CD4-positive, CD25-positive, alpha-beta regulatory T cell (primary cell): ENCODE results near the gene PARD3. TPM values are rescaled to one million over a fixed set of nuclear protein-coding genes. Genes with fewer than 3 reads are reported as not detected.

Experiments
- ATAC-seq, 2 donors: fragments of 150-1000 bp; cut with Tn5 transposase; one replicate each; pipeline ENCODE4 v1.10.0; 2021; ENCODE audit warnings: low read depth in 2 of 2, moderate number of reproducible peaks in 2 of 2, moderate library complexity in 1 of 2
- DNase-seq, 3 donors: peaks; one replicate each; pipeline versions ENCODE4 v3.0.0 to v3.0.0-alpha.2; 2012 to 2022; ENCODE audit warnings: mixed read lengths in 1 of 3
- H3K27ac ChIP-seq: one replicate; pipeline ENCODE4 v1.7.0; 2013; ENCODE audit warnings: mild to moderate bottlenecking, low read length; ENCODE audit not compliant: insufficient read depth, poor library complexity, severe bottlenecking
- H3K27me3 ChIP-seq: one replicate; pipeline ENCODE4 v1.7.0; 2013; ENCODE audit warnings: low read length; ENCODE audit not compliant: control insufficient read depth, insufficient read depth
- H3K36me3 ChIP-seq: one replicate; pipeline ENCODE4 v1.7.0; 2013; ENCODE audit warnings: mild to moderate bottlenecking, low read length, moderate library complexity; ENCODE audit not compliant: control insufficient read depth, insufficient read depth
- H3K4me1 ChIP-seq: 2 replicates; pipeline ENCODE4 v1.7.0; 2013; ENCODE audit warnings: mild to moderate bottlenecking, low read length; ENCODE audit not compliant: insufficient read depth, control insufficient read depth, poor library complexity, severe bottlenecking
- H3K4me3 ChIP-seq: one replicate; pipeline ENCODE4 v1.7.0; 2013; ENCODE audit warnings: low read depth, mild to moderate bottlenecking, low read length, moderate library complexity
- H3K9me3 ChIP-seq, 2 experiments: 1 replicate in 1 of 2; 2 replicates in 1 of 2; pipeline ENCODE4 v1.7.0; 2013; ENCODE audit warnings: low read length in 2 of 2, mild to moderate bottlenecking in 1 of 2, moderate library complexity in 1 of 2; ENCODE audit not compliant: control insufficient read depth in 2 of 2
- H3K27ac Mint-ChIP-seq, 3 donors: one replicate each; pipeline ENCODE4 v1.8.0; 2020 to 2022; ENCODE audit warnings: mild to moderate bottlenecking in 3 of 3, mixed read lengths in 3 of 3, moderate library complexity in 2 of 3
- H3K27me3 Mint-ChIP-seq: one replicate; pipeline ENCODE4 v1.8.0; 2022; ENCODE audit warnings: mild to moderate bottlenecking, mixed read lengths
- H3K36me3 Mint-ChIP-seq: one replicate; pipeline ENCODE4 v1.8.0; 2020; ENCODE audit warnings: mixed read lengths
- H3K4me1 Mint-ChIP-seq, 4 donors: one replicate each; pipeline ENCODE4 v1.8.0; 2020 to 2022; ENCODE audit warnings: mixed read lengths in 4 of 4, mild to moderate bottlenecking in 1 of 4
- H3K4me3 Mint-ChIP-seq, 4 donors: one replicate each; pipeline ENCODE4 v1.8.0; 2020 to 2022; ENCODE audit warnings: mild to moderate bottlenecking in 4 of 4, mixed read lengths in 4 of 4, moderate library complexity in 3 of 4
- H3K9me3 Mint-ChIP-seq, 7 donors: one replicate each; pipeline ENCODE4 v1.8.0; 2020 to 2022; ENCODE audit warnings: mixed read lengths in 7 of 7, mild to moderate bottlenecking in 3 of 7, moderate library complexity in 2 of 7
- polyA plus RNA-seq, 4 donors: library from polyadenylated mRNA; unstranded; fragments of 300-500 nt; fragmentation: Illumina TruSeq; gene quantifications; one replicate each; pipeline ENCODE4 v1.2.3, GENCODE V29; 2021
- total RNA-seq: library from RNA; stranded (reverse); gene quantifications from one replicate; pipeline ENCODE4 v1.2.3, GENCODE V29; 2022

Gene PARD3
- total and polyA plus RNA-seq, 5 donors from 2014 or later, result 0.08 to 0.79 TPM; not detected in 3

DNA sequence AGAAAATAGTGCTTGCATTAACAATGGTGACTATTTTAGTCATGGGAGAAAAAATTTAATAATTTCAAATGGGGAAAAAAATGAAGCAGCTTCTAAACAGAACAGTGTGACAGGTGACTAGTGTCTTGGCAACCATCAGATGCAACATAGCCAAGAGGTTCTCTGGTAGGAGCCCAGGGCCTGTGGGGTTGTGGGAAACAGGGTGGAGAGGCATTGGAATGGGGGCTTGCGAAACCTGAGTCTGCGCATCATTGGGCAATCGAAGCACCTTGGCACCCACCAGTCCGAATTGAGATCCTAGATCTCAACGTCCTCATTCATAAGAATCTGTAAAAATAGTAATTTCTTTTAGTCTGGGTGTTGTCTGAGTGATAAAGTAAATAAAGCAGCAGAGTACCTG, 19.2 kb upstream of the PARD3 start:
- Mint-ChIP-seq H3K9me3 (peaks cover 0 to 4% (median 2%) of the 10 kb centered on the region in 7 donors), H3K27ac (no peak overlapping the region), H3K4me1 (peaks cover 0 to 7% (median 3%) of the 10 kb centered on the region in 4 donors), H3K27me3 (peaks cover 4% of the 10 kb centered on the region), H3K36me3 (no peaks in the 10 kb centered on the region), H3K4me3 (no peak overlapping the region)
- DNase-seq (no peak), ATAC-seq (no peak)
- H3K27me3 ChIP-seq, result no peaks in the 10 kb centered on the region
- H3K36me3 ChIP-seq, result no peaks in the 10 kb centered on the region
- H3K4me3 ChIP-seq, result no peak overlapping the region
- H3K27ac ChIP-seq, result no peak overlapping the region
- H3K4me1 ChIP-seq, result no peaks in the 10 kb centered on the region
- H3K9me3 ChIP-seq, result no peaks in the 10 kb centered on the region

- Histone ChIP-seq H3K36me3 (no peaks in the 10 kb centered on the region), H3K4me1 (no peaks in the 10 kb centered on the region), H3K9me3 (no peaks in the 10 kb centered on the region), H3K4me3 (no peak overlapping the region), H3K27me3 (no peaks in the 10 kb centered on the region), H3K27ac (no peak overlapping the region)
- DNase-seq (no peak), ATAC-seq (no peak)
- peak overlapping the region in 1 of 3 donors; percentile 15 for H3K27ac Mint-ChIP-seq
- H3K9me3 Mint-ChIP-seq, result peaks cover 0 to 2% (median 0%) of the 10 kb centered on the region in 7 donors
- peaks cover 0 to 9% (median 3%) of the 10 kb centered on the region in 4 donors for H3K4me1 Mint-ChIP-seq
- no peaks in the 10 kb centered on the region for H3K27me3 Mint-ChIP-seq
- no peak overlapping the region for H3K4me3 Mint-ChIP-seq
- no peaks in the 10 kb centered on the region for H3K36me3 Mint-ChIP-seq
Observed at GRCh38 chr10:34830217-34830822, 15.2 kb upstream of the PARD3 start.

GRCh38 chr10:34826857-34827766, 12.0 kb upstream of the PARD3 start:
- Histone ChIP-seq H3K9me3 (no peaks in the 10 kb centered on the region), H3K4me1 (no peaks in the 10 kb centered on the region), H3K27ac (no peak overlapping the region), H3K27me3 (no peaks in the 10 kb centered on the region), H3K36me3 (no peaks in the 10 kb centered on the region), H3K4me3 (no peak overlapping the region)
- peaks cover 0 to 9% (median 3%) of the 10 kb centered on the region in 4 donors for H3K4me1 Mint-ChIP-seq
- H3K9me3 Mint-ChIP-seq, result peaks cover 0 to 2% (median 0%) of the 10 kb centered on the region in 7 donors
- H3K27ac Mint-ChIP-seq, result no peak overlapping the region
- no peak for DNase-seq
- H3K36me3 Mint-ChIP-seq, result no peaks in the 10 kb centered on the region
- no peak overlapping the region for H3K4me3 Mint-ChIP-seq
- no peak for ATAC-seq
- H3K27me3 Mint-ChIP-seq, result no peaks in the 10 kb centered on the region

- Mint-ChIP-seq H3K36me3 (no peaks in the 10 kb centered on the region), H3K9me3 (no peaks in the 10 kb centered on the region), H3K4me1 (peaks cover 0 to 9% (median 3%) of the 10 kb centered on the region in 4 donors), H3K27ac (no peak overlapping the region), H3K4me3 (no peak overlapping the region), H3K27me3 (no peaks in the 10 kb centered on the region)
- no peaks in the 10 kb centered on the region for H3K27me3 ChIP-seq
- no peak overlapping the region for H3K4me3 ChIP-seq
- no peak overlapping the region for H3K27ac ChIP-seq
- no peaks in the 10 kb centered on the region for H3K36me3 ChIP-seq
- ATAC-seq, result no peak
- H3K4me1 ChIP-seq, result no peaks in the 10 kb centered on the region
- no peak for DNase-seq
- H3K9me3 ChIP-seq, result no peaks in the 10 kb centered on the region
Observed at GRCh38 chr10:34826221-34826620, 11.1 kb upstream of the PARD3 start.

DNA sequence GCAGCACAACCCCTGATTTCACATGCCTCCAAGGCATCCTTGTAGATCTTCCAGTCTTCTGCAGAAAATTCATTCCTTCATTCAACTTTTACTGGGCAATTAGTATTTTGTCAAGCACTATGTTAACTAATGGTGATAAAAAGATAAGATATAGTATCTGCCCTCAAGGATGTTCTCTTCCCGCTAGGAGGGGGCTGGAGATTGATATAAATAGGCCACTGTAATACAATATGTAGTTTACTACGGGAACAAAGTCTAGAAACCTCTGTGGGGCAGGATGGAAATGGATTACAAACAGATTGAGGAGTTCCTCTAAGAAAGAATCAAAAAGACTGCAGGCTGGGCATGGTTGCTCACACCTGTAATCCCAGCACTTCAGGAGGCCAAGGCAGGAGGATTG, 10.3 kb upstream of the PARD3 start:
- no peaks in the 10 kb centered on the region for H3K27me3 Mint-ChIP-seq

DNA sequence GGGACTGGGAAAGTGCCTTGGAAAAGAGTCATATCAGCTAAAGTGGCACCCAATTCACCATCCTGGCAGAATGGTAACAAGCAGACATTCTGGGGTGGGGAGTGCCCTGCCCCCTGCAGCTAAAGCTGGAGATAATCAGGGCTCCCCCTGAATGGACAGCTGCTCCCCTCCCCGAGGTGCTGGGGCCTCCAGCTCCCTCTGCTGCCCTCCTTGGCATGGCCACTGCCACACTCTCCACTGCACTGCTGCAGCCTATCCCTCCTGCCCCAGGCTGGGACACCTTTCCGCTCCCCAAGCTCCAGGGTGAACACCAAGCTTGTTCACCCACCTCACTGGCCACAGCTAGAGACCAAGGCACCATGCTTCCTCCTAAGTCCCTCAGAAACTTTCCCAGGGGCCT, 9.8 kb upstream of the PARD3 start:
- no peaks in the 10 kb centered on the region for H3K36me3 Mint-ChIP-seq
- Histone ChIP-seq H3K27ac (no peak overlapping the region), H3K9me3 (no peaks in the 10 kb centered on the region), H3K36me3 (no peaks in the 10 kb centered on the region), H3K27me3 (no peaks in the 10 kb centered on the region), H3K4me3 (no peak overlapping the region), H3K4me1 (no peaks in the 10 kb centered on the region)
- no peak overlapping the region for H3K4me3 Mint-ChIP-seq
- DNase-seq (no peak), ATAC-seq (no peak)
- H3K27me3 Mint-ChIP-seq, result no peaks in the 10 kb centered on the region
- H3K9me3 Mint-ChIP-seq, result no peaks in the 10 kb centered on the region
- peaks cover 0 to 2% (median 0%) of the 10 kb centered on the region in 4 donors for H3K4me1 Mint-ChIP-seq
- no peak overlapping the region for H3K27ac Mint-ChIP-seq

More for the DNA sequence above, 10.3 kb upstream of the PARD3 start:
- Mint-ChIP-seq H3K36me3 (no peaks in the 10 kb centered on the region), H3K9me3 (no peaks in the 10 kb centered on the region), H3K4me3 (no peak overlapping the region), H3K4me1 (peaks cover 0 to 6% (median under 1%) of the 10 kb centered on the region in 4 donors), H3K27ac (no peak overlapping the region)
- H3K4me1 ChIP-seq, result no peaks in the 10 kb centered on the region
- H3K27me3 ChIP-seq, result no peaks in the 10 kb centered on the region
- H3K27ac ChIP-seq, result no peak overlapping the region
- ATAC-seq (no peak), DNase-seq (no peak)
- H3K36me3 ChIP-seq, result no peaks in the 10 kb centered on the region
- no peak overlapping the region for H3K4me3 ChIP-seq
- H3K9me3 ChIP-seq, result no peaks in the 10 kb centered on the region

DNA sequence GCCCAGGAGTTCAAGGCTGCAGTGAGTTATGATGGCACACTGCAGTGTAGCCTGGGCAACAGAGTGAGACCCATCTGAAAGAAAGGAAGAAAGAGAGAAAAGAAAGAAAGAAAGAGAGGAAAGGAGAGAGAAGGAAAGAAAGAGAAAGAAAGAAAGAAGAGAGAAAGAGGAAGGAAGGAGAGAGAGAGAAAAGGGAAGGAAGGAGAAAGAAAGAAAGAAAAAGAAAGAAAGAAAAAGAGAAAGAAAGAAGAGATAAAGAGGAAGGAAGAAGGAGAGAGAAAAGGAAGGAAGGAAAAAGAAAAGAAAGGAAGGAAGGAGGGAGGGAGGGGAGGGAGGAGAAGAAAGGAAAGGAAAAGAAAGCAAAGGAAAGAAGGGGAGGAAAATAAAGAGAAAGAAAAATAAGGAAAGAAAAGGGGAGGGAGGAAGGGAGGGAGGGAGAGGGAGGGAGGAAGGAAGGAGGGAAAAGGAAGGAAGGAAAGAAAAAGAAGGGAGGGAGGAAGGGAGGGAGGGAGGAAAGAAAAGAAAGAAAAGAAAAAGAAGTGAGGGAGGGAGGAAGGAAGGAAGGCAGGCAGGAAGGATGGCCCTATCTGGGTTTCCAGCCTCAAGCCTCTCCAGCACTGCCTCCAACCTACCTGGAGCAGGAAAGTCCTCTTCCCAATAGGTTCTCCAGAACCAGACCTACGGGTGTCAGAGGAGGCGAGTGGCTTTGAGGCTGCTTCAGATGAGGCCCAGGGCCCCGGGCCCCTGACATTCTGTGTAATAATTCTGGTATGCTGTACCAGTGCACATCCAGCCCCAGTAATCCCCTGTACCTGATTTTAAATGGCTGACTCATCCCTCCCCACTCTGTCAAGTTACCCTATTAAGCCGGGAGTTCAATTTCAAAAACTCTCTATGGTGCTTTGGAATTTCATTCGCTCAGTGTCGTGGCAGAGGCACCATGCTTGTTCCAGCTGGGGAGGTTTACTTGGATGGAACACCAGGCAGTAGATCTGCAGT, 6.8 kb upstream of the PARD3 start:
- no peaks in the 10 kb centered on the region for H3K27me3 ChIP-seq
- no peak overlapping the region for H3K27ac ChIP-seq
- H3K27ac Mint-ChIP-seq, result no peak overlapping the region
- H3K4me1 ChIP-seq, result no peaks in the 10 kb centered on the region
- H3K9me3 Mint-ChIP-seq, result no peaks in the 10 kb centered on the region
- ATAC-seq, result no peak
- no peak overlapping the region for H3K4me3 Mint-ChIP-seq
- H3K9me3 ChIP-seq, result no peaks in the 10 kb centered on the region
- no peaks in the 10 kb centered on the region for H3K36me3 Mint-ChIP-seq
- no peaks in the 10 kb centered on the region for H3K36me3 ChIP-seq
- H3K4me3 ChIP-seq, result no peak overlapping the region
- DNase-seq, result no peak
- peaks cover 20% of the 10 kb centered on the region for H3K27me3 Mint-ChIP-seq
- H3K4me1 Mint-ChIP-seq, result no peaks in the 10 kb centered on the region
